ENCODE data around the gene A4GNT. TPM values are rescaled to one million over a fixed set of nuclear protein-coding genes. Genes with fewer than 3 reads are reported as not detected.

Gene A4GNT
- total RNA-seq, 1 donor from 2014 or later: not detected

GRCh38 chr3:138078901-138079344 lies 53.3 kb downstream of the A4GNT start:
- Histone ChIP-seq H3K27me3 (no peaks in the 10 kb centered on the region), H3K36me3 (peaks cover 0 to 20% of the 10 kb centered on the region in 2 donors), H3K9me3 (no peaks in the 10 kb centered on the region), H3K4me1 (peaks cover 17% of the 10 kb centered on the region), H3K4me3 (no peak overlapping the region), H3K27ac (no peak overlapping the region)
- intact Hi-C loops (cut with DNase I): no loop called here
- TF ChIP-seq, protein P1, sequence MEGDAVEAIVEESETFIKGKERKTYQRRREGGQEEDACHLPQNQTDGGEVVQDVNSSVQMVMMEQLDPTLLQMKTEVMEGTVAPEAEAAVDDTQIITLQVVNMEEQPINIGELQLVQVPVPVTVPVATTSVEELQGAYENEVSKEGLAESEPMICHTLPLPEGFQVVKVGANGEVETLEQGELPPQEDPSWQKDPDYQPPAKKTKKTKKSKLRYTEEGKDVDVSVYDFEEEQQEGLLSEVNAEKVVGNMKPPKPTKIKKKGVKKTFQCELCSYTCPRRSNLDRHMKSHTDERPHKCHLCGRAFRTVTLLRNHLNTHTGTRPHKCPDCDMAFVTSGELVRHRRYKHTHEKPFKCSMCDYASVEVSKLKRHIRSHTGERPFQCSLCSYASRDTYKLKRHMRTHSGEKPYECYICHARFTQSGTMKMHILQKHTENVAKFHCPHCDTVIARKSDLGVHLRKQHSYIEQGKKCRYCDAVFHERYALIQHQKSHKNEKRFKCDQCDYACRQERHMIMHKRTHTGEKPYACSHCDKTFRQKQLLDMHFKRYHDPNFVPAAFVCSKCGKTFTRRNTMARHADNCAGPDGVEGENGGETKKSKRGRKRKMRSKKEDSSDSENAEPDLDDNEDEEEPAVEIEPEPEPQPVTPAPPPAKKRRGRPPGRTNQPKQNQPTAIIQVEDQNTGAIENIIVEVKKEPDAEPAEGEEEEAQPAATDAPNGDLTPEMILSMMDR (IDR thresholded peaks at IDR 0.05): no peak
- TF ChIP-seq POLR2A (IDR thresholded peaks at IDR 0.05) (no peak), POLR2AphosphoS5 (IDR thresholded peaks at IDR 0.05; ENCODE audit: insufficient read depth in 1 of 2, low read depth in 1 of 2) (no peak)
- DNase-seq (ENCODE audit: extremely low spot score in 2 of 2): no peak

DNA sequence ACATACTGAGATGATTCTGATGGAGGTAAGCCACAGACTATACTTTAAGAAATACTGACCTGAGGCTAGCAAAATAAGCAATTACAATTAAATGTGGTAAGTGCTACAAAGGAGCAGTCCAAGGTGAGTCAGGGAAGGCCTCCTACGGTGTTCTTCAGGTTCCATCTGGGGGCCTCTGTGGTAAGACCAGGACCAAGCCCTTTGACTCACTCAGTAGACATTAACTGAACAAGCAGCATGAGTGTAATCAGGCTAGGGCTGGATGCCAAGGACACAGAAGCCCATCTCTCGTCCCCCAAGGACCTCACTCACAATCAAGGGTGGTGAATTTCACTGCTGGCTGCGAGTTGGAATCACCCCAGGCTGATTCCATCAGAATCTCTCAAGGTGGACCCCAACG lies 54.1 kb downstream of the A4GNT start:
- TF ChIP-seq, protein P1 (IDR thresholded peaks at IDR 0.05): no peak
- no peak for TF ChIP-seq POLR2A (IDR thresholded peaks at IDR 0.05)
- no peak for TF ChIP-seq POLR2AphosphoS5 (IDR thresholded peaks at IDR 0.05; ENCODE audit: insufficient read depth in 1 of 2, low read depth in 1 of 2)
- no peak overlapping the region for H3K27ac ChIP-seq
- H3K36me3 ChIP-seq: peaks cover 0 to 15% of the 10 kb centered on the region in 2 donors
- DNase-seq (ENCODE audit: extremely low spot score in 2 of 2): no peak
- no peaks in the 10 kb centered on the region for H3K9me3 ChIP-seq
- no peaks in the 10 kb centered on the region for H3K27me3 ChIP-seq
- no peak overlapping the region for H3K4me3 ChIP-seq
- H3K4me1 ChIP-seq: peaks cover 15% of the 10 kb centered on the region
- intact Hi-C loops (cut with DNase I): no loop called here

Other genes with a start within 250 kb of the A4GNT start
- not detected for gene CLDN18, start 122.2 kb downstream of the A4GNT start, total RNA-seq
- 27.5 TPM for gene DZIP1L, start 16.8 kb downstream of the A4GNT start, total RNA-seq
- 8.6 TPM for gene DBR1, start 42.5 kb upstream of the A4GNT start, total RNA-seq
- gene ARMC8, start 54.9 kb upstream of the A4GNT start, total RNA-seq: 55.0 TPM
- not detected for gene NME9, start 197.5 kb upstream of the A4GNT start, total RNA-seq
- gene MRAS, start 216.2 kb upstream of the A4GNT start, total RNA-seq: 26.8 TPM

Measured in vagina (tissue), 2 donors.